H1 (cell line): ENCODE measurements around the gene STIM1. TPM values are rescaled to one million over a fixed set of nuclear protein-coding genes. Genes with fewer than 3 reads are reported as not detected.

Experiments used
- CTCF ChIA-PET: fragments of 300-600 bp; sonication (Branson Sonifier 250); formaldehyde crosslinking; loops from one replicate; lab custom pipeline; 2021; ENCODE audit not compliant: partially characterized antibody; lab: Charles Lee
- POLR2A ChIA-PET: fragments of 300-600 bp; sonication (Branson Sonifier 250); formaldehyde crosslinking; loops from one replicate; lab custom pipeline; 2021; ENCODE audit warnings: inconsistent platforms; ENCODE audit not compliant: partially characterized antibody; lab: Charles Lee
- DNase-seq, 2 experiments: peaks; one replicate each; pipeline versions ENCODE4 v3.0.0 to v3.0.0-alpha.2; 2010 to 2022; ENCODE audit warnings: low spot score in 2 of 2, low read depth in 1 of 2, mixed read lengths in 1 of 2
- FAIRE-seq: peaks from 2 replicates; lab custom pipeline; 2011; peaks lifted over from hg19 to GRCh38; lab: Jason Lieb, UNC
- H2AFZ ChIP-seq: 2 replicates; pipeline ENCODE4 v1.8.1; 2012; ENCODE audit warnings: low read length, inconsistent platforms
- H2AK5ac ChIP-seq: 2 replicates; pipeline ENCODE4 v1.6.1; 2013; ENCODE audit warnings: low read depth, low read length
- H2BK120ac ChIP-seq: replicated peaks from 2 replicates; pipeline ENCODE3; 2013; ENCODE audit warnings: low read depth, low read length, inconsistent platforms
- H2BK12ac ChIP-seq: 2 replicates; pipeline ENCODE4 v1.6.1; 2013; ENCODE audit warnings: low read depth, low read length
- H2BK15ac ChIP-seq: 2 replicates; pipeline ENCODE4 v1.6.1; 2013; ENCODE audit warnings: low read length
- H2BK20ac ChIP-seq: 2 replicates; pipeline ENCODE4 v1.6.1; 2013; ENCODE audit warnings: low read length
- H2BK5ac ChIP-seq: 2 replicates; pipeline ENCODE4 v1.6.1; 2013; ENCODE audit warnings: low read depth, low read length
- H3K14ac ChIP-seq: 2 replicates; pipeline ENCODE4 v1.6.1; 2013; ENCODE audit warnings: inconsistent platforms; ENCODE audit not compliant: insufficient read length
- H3K18ac ChIP-seq: 2 replicates; pipeline ENCODE4 v1.6.1; 2013; ENCODE audit warnings: low read length; ENCODE audit errors: extremely low read depth
- H3K23ac ChIP-seq: 2 replicates; pipeline ENCODE4 v1.6.1; 2013; ENCODE audit warnings: inconsistent platforms; ENCODE audit not compliant: insufficient read length
- H3K23me2 ChIP-seq: 2 replicates; pipeline ENCODE4 v1.6.1; 2013; ENCODE audit warnings: low read depth, low read length
- H3K27ac ChIP-seq: 2 replicates; pipeline ENCODE4 v1.6.1; 2011; ENCODE audit warnings: low read depth, low read length, inconsistent platforms
- H3K27me3 ChIP-seq, 4 experiments: replicated peaks in 1 of 4; 1 replicate in 1 of 4; 2 replicates in 3 of 4; pipeline versions ENCODE4 v1.6.1 to v1.8.1; 2011 to 2013; ENCODE audit warnings: low read length in 3 of 4, mild to moderate bottlenecking in 3 of 4, inconsistent platforms in 2 of 4, mixed read lengths in 2 of 4, moderate library complexity in 1 of 4; ENCODE audit not compliant: control insufficient read depth in 3 of 4, insufficient read depth in 3 of 4; ENCODE audit errors: extremely low read depth in 1 of 4
- H3K36me3 ChIP-seq, 4 experiments: 2 replicates each; pipeline versions ENCODE4 v1.6.1 to v1.8.1; 2011 to 2013; ENCODE audit warnings: mild to moderate bottlenecking in 4 of 4, low read length in 3 of 4, moderate library complexity in 2 of 4, control low read depth in 1 of 4, inconsistent platforms in 1 of 4; ENCODE audit not compliant: insufficient read depth in 4 of 4, control insufficient read depth in 2 of 4
- H3K4ac ChIP-seq: replicated peaks from 2 replicates; pipeline ENCODE3; 2013; ENCODE audit warnings: low read length, low read depth, mixed read lengths, inconsistent platforms; ENCODE audit not compliant: insufficient read length
- H3K4me1 ChIP-seq, 4 experiments: replicated peaks in 1 of 4; 1 replicate in 1 of 4; 2 replicates in 3 of 4; pipeline versions ENCODE4 v1.6.1 to v1.8.1; 2011 to 2013; ENCODE audit warnings: low read length in 3 of 4, inconsistent platforms in 2 of 4, mixed read lengths in 1 of 4; ENCODE audit not compliant: insufficient read depth in 4 of 4, control insufficient read depth in 3 of 4
- H3K4me2 ChIP-seq, 2 experiments: 2 replicates each; pipeline versions ENCODE4 v1.6.1 to v1.8.1; 2011 to 2013; ENCODE audit warnings: low read depth in 2 of 2, low read length in 2 of 2, control low read depth in 1 of 2, inconsistent platforms in 1 of 2, mild to moderate bottlenecking in 1 of 2; ENCODE audit not compliant: insufficient read depth in 1 of 2
- H3K4me3 ChIP-seq, 4 experiments: fragments of 200-600, 300-600 bp in 1 of 4; sonication (generic), shearing (Covaris generic), sonication (Bioruptor Twin) in 1 of 4; 2 replicates each; pipeline versions ENCODE4 v1.5.1 to v1.8.1; 2011 to 2016; ENCODE audit warnings: low read length in 4 of 4, low read depth in 3 of 4, control low read depth in 2 of 4, inconsistent platforms in 2 of 4, mild to moderate bottlenecking in 2 of 4, mixed read lengths in 1 of 4, moderate library complexity in 1 of 4; ENCODE audit not compliant: insufficient read depth in 2 of 4; ENCODE audit errors: extremely low read depth in 1 of 4
- H3K56ac ChIP-seq: replicated peaks from 2 replicates; pipeline ENCODE3; 2013; ENCODE audit warnings: low read depth, mild to moderate bottlenecking, mixed read lengths, low read length, inconsistent platforms; ENCODE audit not compliant: insufficient read length
- H3K79me1 ChIP-seq: 2 replicates; pipeline ENCODE4 v1.6.1; 2013; ENCODE audit warnings: low read depth, low read length, control low read depth
- H3K79me2 ChIP-seq, 2 experiments: 2 replicates each; pipeline versions ENCODE4 v1.6.1 to v1.8.1; 2012 to 2013; ENCODE audit warnings: low read length in 2 of 2, mild to moderate bottlenecking in 2 of 2, inconsistent platforms in 1 of 2; ENCODE audit not compliant: insufficient read depth in 2 of 2, control insufficient read depth in 1 of 2
- H3K9ac ChIP-seq, 4 experiments: replicated peaks in 1 of 4; 1 replicate in 1 of 4; 2 replicates in 3 of 4; pipeline versions ENCODE4 v1.6.1 to v1.8.1; 2011 to 2013; ENCODE audit warnings: low read depth in 3 of 4, low read length in 3 of 4, control low read depth in 2 of 4, mild to moderate bottlenecking in 2 of 4, moderate library complexity in 2 of 4, inconsistent platforms in 1 of 4; ENCODE audit errors: extremely low read depth in 1 of 4
- H3K9me3 ChIP-seq, 2 experiments: 2 replicates each; pipeline versions ENCODE4 v1.6.1 to v1.8.1; 2012 to 2013; ENCODE audit warnings: mild to moderate bottlenecking in 2 of 2, moderate library complexity in 2 of 2, control low read depth in 1 of 2, inconsistent platforms in 1 of 2, low read depth in 1 of 2, low read length in 1 of 2, mixed read lengths in 1 of 2; ENCODE audit not compliant: insufficient read depth in 2 of 2
- H4K20me1 ChIP-seq, 2 experiments: replicated peaks in 1 of 2; 2 replicates each; pipeline versions ENCODE3 to v1.8.1; 2011 to 2013; ENCODE audit warnings: inconsistent platforms in 2 of 2, low read length in 2 of 2, mild to moderate bottlenecking in 1 of 2; ENCODE audit not compliant: insufficient read depth in 2 of 2, control insufficient read depth in 1 of 2
- H4K5ac ChIP-seq: 2 replicates; pipeline ENCODE4 v1.6.1; 2013; ENCODE audit warnings: low read length, low read depth, mixed read lengths, inconsistent platforms; ENCODE audit not compliant: insufficient read length
- H4K8ac ChIP-seq: 2 replicates; pipeline ENCODE4 v1.8.0; 2013; ENCODE audit warnings: mild to moderate bottlenecking, moderate library complexity, low read length, inconsistent platforms; ENCODE audit not compliant: insufficient read depth; ENCODE audit errors: extremely low read depth
- H4K91ac ChIP-seq: replicated peaks from 2 replicates; pipeline ENCODE3; 2013; ENCODE audit warnings: low read length, mixed read lengths, inconsistent platforms; ENCODE audit not compliant: insufficient read length
- WGBS, 2 experiments: shearing (Covaris generic) in 1 of 2; methylation state at CpG; one replicate each; pipeline versions ENCODE4 v1.1.6 to v1.1.7; 2013 to 2015; ENCODE audit warnings: low lambda C conversion rate in 2 of 2, mixed read lengths in 2 of 2, inconsistent platforms in 1 of 2, low coverage in 1 of 2, missing lambda C conversion rate in 1 of 2; ENCODE audit not compliant: insufficient replicate concordance in 2 of 2, insufficient coverage in 1 of 2, insufficient read length in 1 of 2; ENCODE audit errors: extremely low coverage in 1 of 2, missing lambda C conversion rate in 1 of 2; 5-methylcytosine and 5-hydroxymethylcytosine counted together
- polyA plus RNA-seq, 7 experiments: library from polyadenylated mRNA; depleted of rRNA in 3 of 7; stranded (reverse) in 5 of 7; unstranded in 2 of 7; fragments of >200 nt in 5 of 7; fragments of 200-250 nt in 2 of 7; gene quantifications; 1 replicate in 5 of 7; 2 replicates in 1 of 7; 4 replicates in 1 of 7; pipeline versions ENCODE4 v1.2.1 to v1.2.3, GENCODE V29; 2011 to 2013; ENCODE audit warnings: missing spikeins in 2 of 7, mixed read lengths in 2 of 7
- total RNA-seq: library from RNA; stranded (reverse); fragmentation: NEBNext Ultra II Directional; extraction: Animal tissue kit (Norgen Biotek cat#: 25700); gene quantifications from 2 replicates; pipeline ENCODE4 v1.2.1, GENCODE V29; 2021
- TF ChIP-seq, protein P1 (sequence below): IDR thresholded peaks from 2 replicates; pipeline ENCODE4 v1.6.1; 2011; ENCODE audit warnings: low read depth, mild to moderate bottlenecking, low read length; ENCODE audit not compliant: insufficient read depth

STIM1 gene
- total and polyA plus RNA-seq, 2 of the 8 experiments (the other 6 are each of a cell fraction or from before 2014, with no cell fraction given) = 11.1 to 12.2 TPM

GRCh38 chr11:3886985-3887384, 31.5 kb downstream of the STIM1 start:
- Histone ChIP-seq H3K14ac (no peak overlapping the region), H2AK5ac (no peak overlapping the region), H2BK12ac (no peak overlapping the region), H2AFZ (no peak overlapping the region), H3K4me2 (no peak overlapping the region), H2BK15ac (no peak overlapping the region), H3K9ac (no peak overlapping the region), H4K20me1 (no peaks in the 10 kb centered on the region), H3K9me3 (no peaks in the 10 kb centered on the region), H3K56ac (no peak overlapping the region), H3K27me3 (no peaks in the 10 kb centered on the region), H4K91ac (no peak overlapping the region), H3K18ac (no peak overlapping the region), H4K8ac (no peak overlapping the region), H2BK20ac (no peak overlapping the region), H3K4ac (no peak overlapping the region), H2BK5ac (no peak overlapping the region), H3K4me1 (no peaks in the 10 kb centered on the region), H3K23me2 (no peaks in the 10 kb centered on the region), H3K36me3 (no peaks in the 10 kb centered on the region), H3K79me1 (no peaks in the 10 kb centered on the region), H3K79me2 (no peaks in the 10 kb centered on the region), H3K4me3 (no peak overlapping the region), H4K5ac (no peak overlapping the region), H3K27ac (no peak overlapping the region), H2BK120ac (no peak overlapping the region), H3K23ac (no peak overlapping the region)
- 100% methylated on average over 1 of the region's 1 CpG; no CpG with 5 or more reads in 1 of the 2 experiments for WGBS, 2 experiments
- ChIA-PET CTCF (interaction anchor here (1.8 kb wide), 1 partner anchor 33 kb away, joined by 4 read pairs; no protein-coding TSS in a partner anchor), POLR2A (interaction anchor here (0.6 kb wide), 1 partner anchor 25 kb away, joined by 3 read pairs; no protein-coding TSS in a partner anchor)
- DNase-seq = no peak
- TF ChIP-seq, protein P1, sequence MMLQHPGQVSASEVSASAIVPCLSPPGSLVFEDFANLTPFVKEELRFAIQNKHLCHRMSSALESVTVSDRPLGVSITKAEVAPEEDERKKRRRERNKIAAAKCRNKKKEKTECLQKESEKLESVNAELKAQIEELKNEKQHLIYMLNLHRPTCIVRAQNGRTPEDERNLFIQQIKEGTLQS = no peak
- no peak for FAIRE-seq
